Prostate gland (tissue), 2 donors: ENCODE measurements around the gene LSM4. TPM values are rescaled to one million over a fixed set of nuclear protein-coding genes. Genes with fewer than 3 reads are reported as not detected.

Experiments
- DNase-seq: peaks from one replicate; pipeline ENCODE4 v3.0.0-alpha.2; 2019; ENCODE audit warnings: low spot score
- H3K27ac ChIP-seq, 2 donors: fragments of 200-600 bp; sonication (generic); 2 replicates each; pipeline ENCODE4 v1.5.1; 2017 to 2019
- H3K27me3 ChIP-seq: fragments of 200-600 bp; sonication (generic); replicated peaks from 2 replicates; pipeline ENCODE4 v1.5.1; 2019; ENCODE audit not compliant: insufficient read depth
- H3K36me3 ChIP-seq, 2 donors: fragments of 200-600 bp; sonication (generic); 1 replicate in 1 of 2; 2 replicates in 1 of 2; pipeline versions ENCODE4 v1.5.1 to v1.8.1; 2017 to 2019
- H3K4me1 ChIP-seq: fragments of 200-600 bp; sonication (generic); replicated peaks from 2 replicates; pipeline ENCODE4 v1.5.1; 2019
- H3K4me3 ChIP-seq, 2 donors: fragments of 200-600 bp; sonication (generic); 2 replicates each; pipeline ENCODE4 v1.5.1; 2017 to 2019
- H3K9me3 ChIP-seq: fragments of 200-600 bp; sonication (generic); 2 replicates; pipeline ENCODE4 v1.5.1; 2017
- POLR2A ChIP-seq: fragments of 450-650 bp; IDR thresholded peaks from one replicate; pipeline ENCODE4 v1.6.1; 2016; ENCODE audit warnings: antibody characterized with exemption, mild to moderate bottlenecking
- POLR2AphosphoS5 ChIP-seq: sonication (generic); formaldehyde crosslinking; IDR thresholded peaks from one replicate; pipeline ENCODE4 v1.6.1; 2017; ENCODE audit warnings: antibody characterized with exemption
- WGBS: methylation state at CpG from one replicate; pipeline ENCODE4 v1.1.5; 2018; 5-methylcytosine and 5-hydroxymethylcytosine counted together
- intact Hi-C: fragments of 100-400 bp; cut with DNase I; formaldehyde crosslinking; loops from one replicate; pipeline ENCODE4 v1.14.2; 2022
- total RNA-seq, 2 donors: library from RNA; depleted of rRNA; stranded (reverse); fragments of >200 nt; gene quantifications; one replicate each; pipeline ENCODE4 v1.1.0, GENCODE V29; 2016
- TF ChIP-seq, protein P1 (sequence below), 4 experiments: fragments of 200-600 bp in 2 of 4; fragments of 450-650 bp in 2 of 4; sonication (generic) in 2 of 4; IDR thresholded peaks; 1 replicate in 3 of 4; 2 replicates in 1 of 4; pipeline ENCODE4 v1.5.1; 2016 to 2019; ENCODE audit warnings: antibody characterized with exemption in 4 of 4, mild to moderate bottlenecking in 2 of 4, moderate library complexity in 2 of 4

Gene LSM4
- total RNA-seq, 2 donors from 2014 or later = 157 to 215 TPM

DNA sequence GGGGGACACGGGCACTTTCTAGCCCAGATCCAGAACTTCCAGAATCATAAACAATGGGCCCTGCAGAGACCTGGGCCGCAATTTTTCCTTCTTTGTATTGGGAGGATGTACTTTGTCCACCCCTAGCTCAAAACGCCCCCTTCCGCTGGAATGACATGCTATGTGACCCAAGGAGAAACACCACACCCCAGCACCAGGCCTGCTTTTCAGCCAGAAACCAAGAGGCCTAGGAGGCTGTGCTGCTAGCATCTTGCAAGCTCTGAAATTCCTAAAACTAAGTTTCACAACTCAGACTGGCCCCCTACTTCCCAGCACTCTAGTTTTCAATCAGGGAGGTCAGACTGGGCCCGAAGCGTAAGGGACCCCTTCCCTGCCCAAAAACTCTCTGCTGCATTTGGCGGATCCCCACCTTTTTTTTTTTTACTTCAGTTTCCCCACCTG lies 538 bp downstream of the LSM4 start:
- intact Hi-C loops = loop anchor here (5.0 kb wide), 1 partner anchor 120 kb away; the partner anchor contains the start of gene RAB3A
- WGBS = 1% methylated on average over 7 of the region's 7 CpGs
- no peak for DNase-seq
- TF ChIP-seq, protein P1, sequence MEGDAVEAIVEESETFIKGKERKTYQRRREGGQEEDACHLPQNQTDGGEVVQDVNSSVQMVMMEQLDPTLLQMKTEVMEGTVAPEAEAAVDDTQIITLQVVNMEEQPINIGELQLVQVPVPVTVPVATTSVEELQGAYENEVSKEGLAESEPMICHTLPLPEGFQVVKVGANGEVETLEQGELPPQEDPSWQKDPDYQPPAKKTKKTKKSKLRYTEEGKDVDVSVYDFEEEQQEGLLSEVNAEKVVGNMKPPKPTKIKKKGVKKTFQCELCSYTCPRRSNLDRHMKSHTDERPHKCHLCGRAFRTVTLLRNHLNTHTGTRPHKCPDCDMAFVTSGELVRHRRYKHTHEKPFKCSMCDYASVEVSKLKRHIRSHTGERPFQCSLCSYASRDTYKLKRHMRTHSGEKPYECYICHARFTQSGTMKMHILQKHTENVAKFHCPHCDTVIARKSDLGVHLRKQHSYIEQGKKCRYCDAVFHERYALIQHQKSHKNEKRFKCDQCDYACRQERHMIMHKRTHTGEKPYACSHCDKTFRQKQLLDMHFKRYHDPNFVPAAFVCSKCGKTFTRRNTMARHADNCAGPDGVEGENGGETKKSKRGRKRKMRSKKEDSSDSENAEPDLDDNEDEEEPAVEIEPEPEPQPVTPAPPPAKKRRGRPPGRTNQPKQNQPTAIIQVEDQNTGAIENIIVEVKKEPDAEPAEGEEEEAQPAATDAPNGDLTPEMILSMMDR (IDR thresholded peaks at IDR 0.05) = no peak
- TF ChIP-seq POLR2AphosphoS5 (no peak), POLR2A (no peak)
- H3K36me3 ChIP-seq = no peaks in the 10 kb centered on the region
- peaks cover 14% of the 10 kb centered on the region for H3K4me1 ChIP-seq
- H3K27ac ChIP-seq = peak overlapping the region; percentile 90
- no peaks in the 10 kb centered on the region for H3K9me3 ChIP-seq
- peak overlapping the region; percentile 54 to 71 for H3K4me3 ChIP-seq
- no peaks in the 10 kb centered on the region for H3K27me3 ChIP-seq

DNA sequence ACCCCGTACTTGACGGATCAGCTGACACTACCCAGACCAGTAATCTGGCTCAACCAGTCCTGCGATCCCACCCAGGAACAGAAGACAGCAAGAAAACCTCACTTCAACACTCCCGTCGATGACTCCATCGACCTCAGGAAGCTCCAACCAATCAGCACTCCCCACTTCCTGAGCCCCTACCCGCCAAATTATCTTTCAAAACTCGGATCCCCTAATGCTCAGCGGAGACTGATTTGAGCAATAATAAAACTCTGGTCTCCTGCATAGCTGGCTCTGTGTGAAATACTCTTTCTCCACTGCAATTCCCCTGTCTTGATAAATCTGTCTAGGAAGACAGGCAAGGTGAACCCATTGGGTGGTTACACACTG lies 1.2 kb downstream of the LSM4 start:
- Histone ChIP-seq H3K27ac (no peak overlapping the region), H3K36me3 (no peaks in the 10 kb centered on the region), H3K4me1 (peaks cover 14% of the 10 kb centered on the region), H3K9me3 (no peaks in the 10 kb centered on the region), H3K4me3 (no peak overlapping the region), H3K27me3 (no peaks in the 10 kb centered on the region)
- TF ChIP-seq POLR2A = no peak
- no peak for TF ChIP-seq POLR2AphosphoS5
- TF ChIP-seq, protein P1 (IDR thresholded peaks at IDR 0.05) = no peak
- 17% methylated on average over 9 of the region's 9 CpGs for WGBS
- no peak for DNase-seq
- intact Hi-C loops = loop anchor here (5.0 kb wide), 1 partner anchor 119 kb away; the partner anchor contains the start of gene RAB3A

DNA sequence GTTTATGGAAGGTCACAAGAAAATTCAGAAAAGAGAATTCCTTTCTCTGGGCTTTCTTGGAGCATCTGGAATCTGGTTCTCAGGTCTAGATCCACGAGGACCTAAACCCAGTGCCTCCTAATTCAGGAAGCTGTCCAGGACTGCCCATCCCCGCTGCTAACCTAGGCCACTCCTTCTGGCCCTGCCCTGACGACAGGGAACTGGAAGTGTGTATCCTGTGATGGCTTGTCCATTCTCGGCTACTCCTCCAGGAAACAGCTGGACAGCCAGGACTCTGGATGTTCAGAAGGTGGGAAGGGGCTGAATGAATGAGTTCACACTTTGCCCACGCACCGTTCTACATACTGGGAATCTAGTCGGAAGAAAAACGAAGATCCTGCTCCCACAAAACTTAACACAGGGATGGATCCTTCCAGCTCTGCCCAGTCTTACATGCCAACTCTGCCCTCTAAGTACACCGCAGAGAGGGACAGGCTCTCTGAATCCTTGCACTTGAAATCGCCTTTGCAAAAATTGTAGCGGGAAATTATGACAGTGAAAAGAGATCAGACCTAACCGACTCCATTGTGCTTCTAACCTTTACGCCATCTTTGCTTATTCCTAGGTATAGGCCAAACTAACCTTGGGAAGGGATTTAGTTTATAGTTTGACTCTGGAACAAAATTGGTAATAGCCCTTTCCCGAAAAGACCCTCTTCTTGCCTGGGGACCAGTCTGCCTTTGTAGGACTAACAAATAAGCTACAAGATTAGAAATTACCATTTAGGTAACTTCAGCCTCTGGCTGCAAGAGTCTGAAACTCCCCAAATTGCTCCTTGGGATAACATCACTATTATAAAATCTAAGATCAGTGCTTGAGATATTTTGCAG lies 1.8 kb downstream of the LSM4 start:
- no peaks in the 10 kb centered on the region for H3K9me3 ChIP-seq
- no peaks in the 10 kb centered on the region for H3K27me3 ChIP-seq
- DNase-seq = no peak
- H3K36me3 ChIP-seq = no peaks in the 10 kb centered on the region
- WGBS = 70% methylated on average over 14 of the region's 14 CpGs
- peaks cover 14% of the 10 kb centered on the region for H3K4me1 ChIP-seq
- H3K4me3 ChIP-seq = no peak overlapping the region
- intact Hi-C loops = loop anchor here (5.0 kb wide), 1 partner anchor 119 kb away; the partner anchor contains the start of gene RAB3A
- peak overlapping the region in 1 of 2 donors; percentile 56 for H3K27ac ChIP-seq
- TF ChIP-seq POLR2AphosphoS5 (no peak), POLR2A (no peak)
- TF ChIP-seq, protein P1 (IDR thresholded peaks at IDR 0.05) = no peak

DNA sequence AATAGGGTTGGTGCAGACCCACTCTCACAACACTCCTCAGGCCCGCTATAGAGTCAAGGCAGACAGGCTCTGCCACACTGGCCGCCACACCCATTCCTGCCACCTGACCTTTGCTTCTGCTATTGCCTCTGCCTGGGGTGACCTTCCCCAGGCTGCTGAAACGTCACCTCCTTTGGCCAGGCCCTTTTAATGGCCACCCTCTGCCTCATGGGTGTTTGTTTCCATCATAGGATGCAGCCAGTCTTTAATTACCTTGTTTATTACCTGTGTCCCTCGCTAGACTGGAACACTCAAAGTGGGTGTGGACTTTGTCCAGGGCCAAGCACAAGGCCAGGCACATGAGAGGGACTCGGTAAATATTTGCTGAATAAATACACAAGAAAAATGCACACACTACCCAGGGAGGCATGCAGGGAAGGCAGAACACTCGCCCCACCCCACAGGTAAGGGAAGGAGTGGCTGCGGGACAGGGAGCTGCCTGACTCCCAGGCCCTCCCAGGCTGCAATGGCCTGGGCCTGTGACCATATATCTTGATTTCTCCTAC lies 3.2 kb downstream of the LSM4 start:
- Histone ChIP-seq H3K27ac (peak overlapping the region in 1 of 2 donors; percentile 56), H3K36me3 (no peaks in the 10 kb centered on the region), H3K4me3 (no peak overlapping the region), H3K27me3 (no peaks in the 10 kb centered on the region), H3K4me1 (peaks cover 14% of the 10 kb centered on the region), H3K9me3 (no peaks in the 10 kb centered on the region)
- DNase-seq = peak; percentile 16
- TF ChIP-seq, protein P1 (IDR thresholded peaks at IDR 0.05) = no peak
- TF ChIP-seq POLR2A (no peak), POLR2AphosphoS5 (peak; percentile 45)
- WGBS = 71% methylated on average over 7 of the region's 7 CpGs
- intact Hi-C loops = loop anchor here (5.0 kb wide), 1 partner anchor 117 kb away; the partner anchor contains the start of gene RAB3A
